Measurements from ENCODE around the gene FALEC. TPM values are rescaled to one million over a fixed set of nuclear protein-coding genes. Genes with fewer than 3 reads are reported as not detected.
A peak's percentile ranks its signal among the peaks of the same experiment; 100 is the strongest.

FALEC gene
- total and polyA plus RNA-seq, 9 of the 15 experiments (the other 6 are each of a cell fraction or from before 2014, with no cell fraction given), result 0.15 to 1.8 (median 0.53) TPM; not detected in 5

GRCh38 chr1:150507912-150508864 lies 7.4 kb upstream of the FALEC start, which contains the start of gene ECM1 (continued):
- TF ChIP-seq ZNF277 (CRISPR knock-in tag; IDR thresholded peaks at IDR 0.05; ENCODE audit: borderline replicate concordance), result no peak
- no peak for TF ChIP-seq NCOR1 (IDR thresholded peaks at IDR 0.05)
- peak; percentile 54 for TF ChIP-seq SMARCA4 (IDR thresholded peaks at IDR 0.05)
- TF ChIP-seq CAMTA2 (CRISPR knock-in tag; conservative IDR thresholded peaks at IDR 0.05), result no peak
- TF ChIP-seq SREBF1 (IDR thresholded peaks at IDR 0.05; ENCODE audit: borderline replicate concordance, low read depth, low read length), result no peak
- no peak for TF ChIP-seq ZSCAN32 (CRISPR knock-in tag; IDR thresholded peaks at IDR 0.05)
- no peak for TF ChIP-seq POLR3G (IDR thresholded peaks at IDR 0.05; ENCODE audit: extremely low read depth, insufficient read length, insufficient replicate concordance)
- TF ChIP-seq ZKSCAN1 (IDR thresholded peaks at IDR 0.05; ENCODE audit: low read depth, low read length), result no peak
- TF ChIP-seq ASH1L (IDR thresholded peaks at IDR 0.05; ENCODE audit: borderline replicate concordance, low read depth, partially characterized antibody), result no peak
- no peak for TF ChIP-seq OTX1 (CRISPR knock-in tag; IDR thresholded peaks at IDR 0.05)
- no peak for TF ChIP-seq XRCC5 (IDR thresholded peaks at IDR 0.05; ENCODE audit: low read depth, low read length)
- TF ChIP-seq SNIP1 (IDR thresholded peaks at IDR 0.05; ENCODE audit: low read depth), result no peak
- TF ChIP-seq ADNP (tag; IDR thresholded peaks at IDR 0.05), result no peak
- no peak for TF ChIP-seq KAT8 (IDR thresholded peaks at IDR 0.05; ENCODE audit: low read depth)
- TF ChIP-seq NCOA1 (IDR thresholded peaks at IDR 0.05; ENCODE audit: low read depth), result no peak
- no peak for TF ChIP-seq IRF9 (tag; IDR thresholded peaks at IDR 0.05)
- TF ChIP-seq FUS (optimal IDR thresholded peaks at IDR 0.05; ENCODE audit: low read depth, low read length), result no peak
- no peak for TF ChIP-seq ZNF77 (CRISPR knock-in tag; IDR thresholded peaks at IDR 0.05)
- TF ChIP-seq FOXK2 (conservative IDR thresholded peaks at IDR 0.05 in 1 of 2, IDR thresholded peaks at IDR 0.05 in 1 of 2; ENCODE audit: low read depth in 2 of 2), result no peak
- no peak for TF ChIP-seq ZBTB12 (CRISPR knock-in tag; IDR thresholded peaks at IDR 0.05)
- no peak for TF ChIP-seq ZNF12 (CRISPR knock-in tag; IDR thresholded peaks at IDR 0.05)
- no peak for TF ChIP-seq CBFA2T2 (conservative IDR thresholded peaks at IDR 0.05)
- TF ChIP-seq HIVEP1 (CRISPR knock-in tag; IDR thresholded peaks at IDR 0.05), result no peak
- no peak for TF ChIP-seq CHD1 (IDR thresholded peaks at IDR 0.05; ENCODE audit: low read length)
- TF ChIP-seq ZKSCAN3 (CRISPR knock-in tag; IDR thresholded peaks at IDR 0.05), result no peak
- TF ChIP-seq PCBP2 (IDR thresholded peaks at IDR 0.05; ENCODE audit: low read depth, low read length, poor library complexity, severe bottlenecking), result no peak
- TF ChIP-seq NCOA2 (IDR thresholded peaks at IDR 0.05; ENCODE audit: partially characterized antibody in 2 of 2), result no peak
- no peak for TF ChIP-seq HNRNPLL (IDR thresholded peaks at IDR 0.05; ENCODE audit: low read depth, low read length, poor library complexity, severe bottlenecking)
- TF ChIP-seq HMG20B (CRISPR knock-in tag; IDR thresholded peaks at IDR 0.05), result no peak

All from K562 (cell line).